ENCODE data around the gene FRMD4A.

The FRMD4A gene

DNA sequence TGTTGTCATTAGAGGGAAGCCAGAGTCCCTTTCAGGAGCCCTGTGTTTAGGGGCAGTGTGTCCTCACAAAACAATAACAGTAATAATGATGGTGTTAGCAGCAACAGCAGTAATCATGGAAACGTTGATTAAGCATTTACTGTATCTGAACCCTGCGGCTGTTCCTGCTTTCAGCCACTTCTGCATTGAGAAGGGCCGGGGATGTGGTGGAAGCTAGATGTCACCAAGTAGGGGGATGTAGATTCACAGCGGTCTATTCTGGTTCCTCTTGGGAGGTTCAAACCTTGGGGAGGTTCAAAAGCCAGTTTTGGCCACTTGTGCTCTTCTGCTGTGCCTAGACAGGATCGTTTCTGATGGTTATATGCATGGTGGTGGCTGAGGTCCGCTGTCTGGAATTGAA lies 699.1 kb downstream of the FRMD4A start:
- DNase-seq, result no peak

- DNase-seq, result no peak
Observed at GRCh38 chr10:13630231-13630630, 700.5 kb downstream of the FRMD4A start.

DNA sequence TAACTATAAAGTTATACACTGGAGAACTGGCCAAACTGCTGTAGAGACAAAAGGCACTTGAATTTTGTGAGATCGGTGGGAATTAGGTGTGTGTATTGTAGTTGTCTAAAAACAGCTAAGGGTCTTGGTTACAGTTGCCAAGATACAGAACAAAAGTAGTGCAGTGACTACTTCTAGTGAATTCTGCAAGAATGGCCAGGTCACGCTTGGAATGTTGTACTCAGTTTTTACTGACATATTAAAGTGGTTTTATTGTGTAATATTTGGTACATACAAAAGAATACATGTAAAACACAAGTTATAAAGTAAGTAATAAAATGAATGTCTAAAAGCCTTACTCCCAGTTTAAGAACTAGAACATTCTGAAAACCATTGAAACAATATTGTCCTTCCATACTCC lies 701.6 kb downstream of the FRMD4A start:
- no peak for DNase-seq

GRCh38 chr10:13628661-13629060 lies 702.1 kb downstream of the FRMD4A start:
- DNase-seq, result no peak

DNA sequence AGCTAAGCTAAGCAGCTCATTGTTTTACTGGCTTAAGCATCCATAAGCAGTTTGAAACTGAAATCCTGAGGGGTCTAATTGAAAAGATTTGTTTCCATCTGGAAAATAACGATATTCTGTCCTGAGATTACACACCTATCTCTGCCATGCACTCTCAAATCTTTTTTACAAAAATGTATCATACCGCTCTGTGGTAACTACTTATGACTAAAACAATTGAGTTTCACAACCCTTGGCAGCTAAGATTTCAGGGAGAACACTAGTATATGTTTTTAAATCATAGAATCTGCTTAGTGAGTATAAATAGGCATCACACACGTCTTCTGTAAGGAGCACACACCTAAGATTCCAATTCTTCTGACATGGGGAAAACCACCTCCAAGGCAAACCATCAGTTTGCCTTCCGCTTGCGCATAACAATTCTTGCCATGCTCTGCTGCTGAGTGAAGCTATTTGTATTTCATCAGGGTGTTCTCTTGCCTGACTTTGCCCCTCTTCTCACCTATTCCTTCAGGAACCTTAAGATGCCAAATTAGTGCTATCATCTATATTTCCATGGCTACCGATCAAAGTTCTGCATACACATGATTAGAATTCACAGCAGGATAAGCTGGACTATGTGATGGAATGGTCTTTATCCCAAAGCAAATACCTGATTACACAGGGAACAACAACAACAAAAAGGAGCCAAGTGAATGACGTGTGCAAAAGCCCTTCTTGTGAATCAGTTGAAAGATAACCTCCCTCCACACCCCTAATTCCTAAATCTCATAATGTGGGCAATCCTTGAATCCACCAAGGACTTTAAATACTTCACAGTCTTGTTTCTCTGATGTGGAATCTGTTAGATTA lies 703.0 kb downstream of the FRMD4A start:
- no peak for DNase-seq

- no peak for DNase-seq
Observed at GRCh38 chr10:13624630-13625029, 706.1 kb downstream of the FRMD4A start.

- no peak for DNase-seq
Observed at GRCh38 chr10:13621931-13622330, 708.8 kb downstream of the FRMD4A start.

DNA sequence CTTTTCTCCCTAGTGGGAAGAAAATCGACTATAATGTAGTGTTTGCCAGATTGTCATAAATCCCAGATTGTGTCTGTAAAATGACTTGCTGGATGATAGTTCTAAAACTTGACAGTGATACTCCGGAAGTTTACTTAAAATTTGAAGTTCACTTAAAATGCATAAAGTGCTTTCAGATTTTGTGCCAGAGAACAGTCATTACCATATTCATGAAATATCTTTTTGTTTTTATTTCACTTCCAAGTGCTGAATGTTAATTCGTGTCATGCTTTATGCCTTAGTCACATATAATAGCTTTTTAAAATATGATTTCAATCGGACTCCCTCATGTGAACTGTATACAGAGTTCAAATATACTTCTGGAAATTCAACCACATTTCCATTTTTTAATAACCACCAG lies 713.6 kb downstream of the FRMD4A start:
- no peak for DNase-seq

GRCh38 chr10:13615650-13616300 lies 714.9 kb downstream of the FRMD4A start:
- no peak for DNase-seq

DNA sequence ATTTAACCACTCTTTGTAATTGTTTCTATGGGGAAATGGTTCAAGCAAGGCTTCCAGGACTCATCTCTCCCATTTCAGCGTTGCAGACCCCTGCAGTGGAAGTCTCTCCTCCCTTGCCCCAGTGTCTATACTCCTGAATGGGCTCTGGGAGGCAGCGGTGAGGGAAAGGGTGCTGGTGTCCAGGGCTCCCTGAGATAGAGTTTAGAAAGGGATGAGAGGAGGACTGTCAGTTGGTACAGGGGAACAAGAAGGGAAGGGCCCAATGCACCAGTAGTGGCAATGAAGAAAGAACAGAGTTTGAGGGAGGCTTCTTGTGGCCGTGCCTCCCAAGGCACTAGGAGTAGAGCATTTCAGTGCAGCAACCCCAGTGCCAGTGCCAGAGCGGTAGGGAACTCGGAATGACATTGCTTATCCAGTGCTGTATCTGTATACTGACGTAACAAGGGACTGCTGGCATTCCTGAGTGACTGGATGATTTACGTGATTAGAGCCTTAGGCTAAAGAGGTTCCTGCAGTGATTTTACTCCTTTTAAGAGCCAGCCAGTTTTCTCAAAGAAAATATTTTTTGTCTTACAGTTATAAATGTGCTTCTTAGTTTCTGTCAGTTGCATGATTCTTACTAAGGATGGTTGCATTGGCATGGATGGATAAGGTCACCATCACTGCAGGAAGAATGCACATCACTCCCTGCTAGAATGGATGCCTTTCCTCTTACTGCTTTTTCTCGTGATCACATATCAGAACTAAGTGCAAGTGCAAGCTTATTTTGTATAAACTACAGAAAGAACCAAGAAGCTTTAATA lies 716.0 kb downstream of the FRMD4A start:
- no peak for DNase-seq

- DNase-seq, result peak in 1 of 3 experiments; percentile 16
Observed at GRCh38 chr10:13613519-13613918, 717.2 kb downstream of the FRMD4A start.

GRCh38 chr10:13612654-13613373 lies 717.9 kb downstream of the FRMD4A start:
- no peak for DNase-seq

DNA sequence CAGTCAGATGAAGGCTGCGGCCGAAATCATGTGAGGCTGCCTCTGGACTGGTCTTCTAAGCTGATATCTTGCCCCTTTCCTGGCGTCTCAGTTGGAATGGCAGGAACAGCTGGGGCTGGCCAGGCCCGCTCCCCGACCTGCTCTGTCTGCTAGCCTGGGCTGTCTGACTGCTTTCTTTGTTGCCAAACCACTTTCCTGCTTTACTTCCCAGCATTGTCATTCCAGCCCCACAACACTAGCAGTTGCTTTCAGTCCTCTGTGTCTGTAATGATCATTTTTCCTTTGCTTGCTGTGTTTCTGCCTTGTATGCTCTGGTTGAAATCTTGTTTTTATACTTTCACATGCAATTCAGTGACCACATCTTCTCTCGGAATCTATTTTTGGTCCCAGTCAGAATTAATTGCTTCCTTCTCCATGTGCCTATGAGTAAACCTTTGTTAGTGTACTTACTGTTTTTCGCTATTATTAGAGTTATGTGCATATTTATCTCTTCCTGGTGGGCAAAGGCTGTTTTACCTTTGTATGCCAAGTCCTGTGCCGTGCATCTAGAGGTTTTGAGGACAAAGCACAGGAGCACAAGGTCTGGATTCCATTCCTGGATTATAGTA lies 722.4 kb downstream of the FRMD4A start:
- DNase-seq, result no peak

GRCh38 chr10:13604357-13605040 lies 726.2 kb downstream of the FRMD4A start:
- no peak for DNase-seq

- DNase-seq, result no peak
Observed at GRCh38 chr10:13597909-13598308, 732.8 kb downstream of the FRMD4A start.

DNA sequence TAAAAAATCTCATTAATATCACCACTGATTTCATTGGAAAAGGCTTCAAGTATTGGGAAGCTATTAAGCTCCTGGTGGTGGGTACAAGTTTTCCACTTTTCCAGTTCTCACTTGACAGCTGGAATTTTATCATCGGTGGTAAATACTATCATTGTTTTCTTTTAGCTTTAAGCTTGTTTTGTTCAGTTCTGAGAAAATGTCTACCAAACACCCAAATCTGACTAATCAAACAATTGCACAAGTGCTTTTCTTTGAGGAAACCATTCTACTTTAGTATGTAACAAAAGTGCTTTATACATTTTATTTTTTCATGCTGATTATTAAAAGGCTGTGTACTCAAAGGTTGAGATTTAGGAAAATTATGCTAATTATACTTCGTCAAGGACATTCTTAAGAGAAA lies 736.1 kb downstream of the FRMD4A start:
- no peak for DNase-seq

Data from NCI-H1417 (cell line).